Calu3 (cell line): ENCODE results near the gene FMOD. TPM values are rescaled to one million over a fixed set of nuclear protein-coding genes. Genes with fewer than 3 reads are reported as not detected.

Experiments used
- BruUV-seq: library from RNA; stranded (reverse); fragments of 400-500 nt; replicated peaks from 2 replicates; lab custom pipeline; 2021; lab: Mats Ljungman, UMichigan
- CTCF ChIA-PET: fragments of 300-600 bp; sonication (Branson Sonifier 250); formaldehyde crosslinking; loops from one replicate; lab custom pipeline; 2022; ENCODE audit warnings: antibody characterized with exemption; lab: Charles Lee
- DNase-seq: peaks from one replicate; pipeline ENCODE4 v3.0.0; 2022
- H3K27ac Mint-ChIP-seq: one replicate; pipeline ENCODE4 v1.8.0; 2022; ENCODE audit warnings: mixed read lengths; ENCODE audit not compliant: unreplicated experiment
- H3K27me3 Mint-ChIP-seq: one replicate; pipeline ENCODE4 v1.8.0; 2022; ENCODE audit warnings: mixed read lengths; ENCODE audit not compliant: unreplicated experiment
- H3K36me3 Mint-ChIP-seq: one replicate; pipeline ENCODE4 v1.8.0; 2022; ENCODE audit warnings: mild to moderate bottlenecking, moderate library complexity, mixed read lengths; ENCODE audit not compliant: insufficient read depth, unreplicated experiment
- H3K4me1 Mint-ChIP-seq: one replicate; pipeline ENCODE4 v1.8.0; 2022; ENCODE audit warnings: mild to moderate bottlenecking, low read depth, mixed read lengths; ENCODE audit not compliant: unreplicated experiment
- H3K4me3 Mint-ChIP-seq: one replicate; pipeline ENCODE4 v1.8.0; 2022; ENCODE audit warnings: mild to moderate bottlenecking, low read depth, moderate library complexity, mixed read lengths; ENCODE audit not compliant: unreplicated experiment
- H3K9me3 Mint-ChIP-seq: one replicate; pipeline ENCODE4 v1.8.0; 2022; ENCODE audit warnings: low read depth, mixed read lengths; ENCODE audit not compliant: unreplicated experiment
- intact Hi-C: fragments of 100-400 bp; cut with micrococcal nuclease; formaldehyde crosslinking; loops from one replicate; pipeline ENCODE4 v1.10.0; 2022; ENCODE audit not compliant: unreplicated experiment
- total RNA-seq: library from RNA; stranded (reverse); gene quantifications from 2 replicates; pipeline ENCODE4 v1.2.3, GENCODE V29; 2022
- TF ChIP-seq, protein P1 (sequence below): fragments of 200-600 bp; IDR thresholded peaks from one replicate; pipeline ENCODE4 v1.8.0; 2022; ENCODE audit warnings: antibody characterized with exemption; ENCODE audit not compliant: unreplicated experiment

The FMOD gene
- total RNA-seq, 1 experiment from 2014 or later: not detected

DNA sequence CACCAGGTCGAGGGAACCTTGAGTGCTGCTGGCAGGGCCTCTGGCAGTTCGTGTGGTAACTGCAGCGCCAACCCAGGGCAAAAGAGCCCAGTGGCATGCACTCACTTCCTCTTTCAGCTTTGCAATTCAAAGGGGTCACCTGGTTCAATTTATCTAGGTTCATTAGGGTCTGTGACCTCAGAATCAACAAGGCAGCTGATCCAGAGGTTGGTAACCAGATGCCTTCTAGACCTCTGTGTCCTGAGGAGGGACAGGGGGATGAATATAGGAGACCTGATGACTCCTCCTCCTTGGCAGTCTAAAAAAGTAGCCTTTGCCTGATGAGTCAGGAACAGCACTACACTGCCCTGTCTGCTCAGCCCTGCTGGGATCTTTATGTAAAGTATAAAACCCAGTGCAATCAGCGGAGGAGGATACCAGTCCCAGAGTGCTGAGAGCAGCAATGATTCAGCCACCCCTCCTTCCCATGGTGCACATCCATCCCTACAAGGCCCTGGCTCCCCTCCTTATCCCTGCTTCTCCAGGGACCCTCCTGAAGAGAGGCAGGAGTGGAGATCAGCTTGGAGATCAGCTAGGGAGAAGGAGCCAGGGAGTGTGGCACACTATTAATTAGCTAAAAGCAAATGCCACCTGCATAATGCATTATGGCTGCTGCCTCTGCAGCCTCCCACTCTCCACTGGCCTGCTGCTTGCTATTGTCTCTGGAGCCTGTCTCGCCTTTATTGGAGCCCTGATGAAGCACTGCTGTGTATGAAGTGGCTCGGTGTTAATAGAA is 11.2 kb upstream of the FMOD start:
- intact Hi-C loops: no loop called here
- TF ChIP-seq, protein P1, sequence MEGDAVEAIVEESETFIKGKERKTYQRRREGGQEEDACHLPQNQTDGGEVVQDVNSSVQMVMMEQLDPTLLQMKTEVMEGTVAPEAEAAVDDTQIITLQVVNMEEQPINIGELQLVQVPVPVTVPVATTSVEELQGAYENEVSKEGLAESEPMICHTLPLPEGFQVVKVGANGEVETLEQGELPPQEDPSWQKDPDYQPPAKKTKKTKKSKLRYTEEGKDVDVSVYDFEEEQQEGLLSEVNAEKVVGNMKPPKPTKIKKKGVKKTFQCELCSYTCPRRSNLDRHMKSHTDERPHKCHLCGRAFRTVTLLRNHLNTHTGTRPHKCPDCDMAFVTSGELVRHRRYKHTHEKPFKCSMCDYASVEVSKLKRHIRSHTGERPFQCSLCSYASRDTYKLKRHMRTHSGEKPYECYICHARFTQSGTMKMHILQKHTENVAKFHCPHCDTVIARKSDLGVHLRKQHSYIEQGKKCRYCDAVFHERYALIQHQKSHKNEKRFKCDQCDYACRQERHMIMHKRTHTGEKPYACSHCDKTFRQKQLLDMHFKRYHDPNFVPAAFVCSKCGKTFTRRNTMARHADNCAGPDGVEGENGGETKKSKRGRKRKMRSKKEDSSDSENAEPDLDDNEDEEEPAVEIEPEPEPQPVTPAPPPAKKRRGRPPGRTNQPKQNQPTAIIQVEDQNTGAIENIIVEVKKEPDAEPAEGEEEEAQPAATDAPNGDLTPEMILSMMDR: no peak
- CTCF ChIA-PET: no interaction called here
- no TSS peak for BruUV-seq
- DNase-seq: no peak
- no peak overlapping the region for H3K27ac Mint-ChIP-seq
- peaks cover 96% of the 10 kb centered on the region for H3K27me3 Mint-ChIP-seq
- H3K9me3 Mint-ChIP-seq: no peaks in the 10 kb centered on the region
- H3K4me3 Mint-ChIP-seq: no peak overlapping the region
- H3K4me1 Mint-ChIP-seq: no peaks in the 10 kb centered on the region
- H3K36me3 Mint-ChIP-seq: no peaks in the 10 kb centered on the region

DNA sequence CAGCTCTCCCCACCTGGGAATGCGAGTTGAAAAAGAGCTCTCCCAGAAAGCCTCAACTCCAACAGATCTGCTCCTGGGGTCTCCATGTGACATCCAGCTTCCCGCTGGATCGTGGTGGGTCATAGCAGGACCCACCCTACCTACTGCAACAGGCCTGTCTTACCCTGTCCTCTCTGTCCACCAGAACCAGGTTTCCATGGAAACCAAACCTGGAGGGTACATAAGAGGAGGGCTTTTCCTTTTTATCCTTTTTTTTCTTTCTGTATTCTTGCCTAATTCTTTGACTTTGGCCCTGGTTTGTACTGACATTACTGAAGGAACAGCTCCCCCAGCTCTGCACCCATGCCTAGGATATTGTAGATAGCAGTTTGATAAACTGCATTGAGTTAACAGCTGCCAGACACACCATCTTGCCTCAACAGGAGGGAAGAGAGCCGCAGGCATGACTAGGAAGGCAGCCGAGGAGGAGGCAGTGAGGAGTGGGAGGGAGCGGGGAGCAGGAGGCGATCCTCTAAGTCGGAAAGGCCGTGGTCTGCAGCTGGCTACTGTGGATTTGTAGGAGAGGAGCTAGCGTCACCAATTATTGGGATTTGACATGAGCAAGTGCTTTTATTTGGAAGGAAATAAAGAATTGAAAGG is 9.7 kb upstream of the FMOD start:
- no peaks in the 10 kb centered on the region for H3K4me1 Mint-ChIP-seq
- H3K27ac Mint-ChIP-seq: no peak overlapping the region
- H3K36me3 Mint-ChIP-seq: no peaks in the 10 kb centered on the region
- no peaks in the 10 kb centered on the region for H3K9me3 Mint-ChIP-seq
- BruUV-seq: no TSS peak
- intact Hi-C loops: no loop called here
- no peak overlapping the region for H3K4me3 Mint-ChIP-seq
- TF ChIP-seq, protein P1: no peak
- no peak for DNase-seq
- H3K27me3 Mint-ChIP-seq: peaks cover 96% of the 10 kb centered on the region
- CTCF ChIA-PET: interaction anchor here (0.6 to 1.1 kb wide), 2 partner anchors 18 to 316 kb away, joined by 3 read pairs; no protein-coding TSS in a partner anchor

DNA sequence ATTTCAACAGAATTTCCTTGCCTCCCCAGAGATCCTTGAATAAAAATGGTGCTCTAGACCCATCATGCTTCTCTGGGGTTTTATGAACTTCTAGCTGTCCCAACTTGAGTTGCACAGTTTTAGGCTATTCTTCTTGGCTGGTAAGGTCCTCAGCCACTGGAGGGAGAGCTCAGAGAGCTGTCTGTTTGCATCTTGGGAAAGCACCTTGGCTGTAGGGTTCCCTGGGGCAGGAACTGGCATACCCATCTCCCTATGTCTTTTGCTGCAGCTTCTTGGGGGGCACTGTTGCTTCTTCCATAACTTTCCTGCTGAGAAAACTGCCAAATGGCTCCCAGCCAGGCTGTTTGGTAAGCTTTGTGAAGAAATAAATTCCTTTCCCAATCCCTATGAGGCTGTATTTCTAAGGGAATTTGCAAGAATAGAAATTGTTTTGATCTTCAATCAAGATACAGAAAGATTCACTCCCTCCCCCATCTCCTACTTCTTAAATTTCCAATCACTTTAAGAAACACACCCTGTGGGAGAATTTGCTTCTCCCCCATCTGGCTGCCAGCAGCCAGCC is 8.2 kb upstream of the FMOD start:
- CTCF ChIA-PET: interaction anchor here (0.6 kb wide), 1 partner anchor 217 kb away, joined by 4 read pairs; no protein-coding TSS in a partner anchor
- H3K9me3 Mint-ChIP-seq: no peaks in the 10 kb centered on the region
- intact Hi-C loops: no loop called here
- peaks cover 96% of the 10 kb centered on the region for H3K27me3 Mint-ChIP-seq
- H3K4me1 Mint-ChIP-seq: no peaks in the 10 kb centered on the region
- H3K4me3 Mint-ChIP-seq: no peak overlapping the region
- DNase-seq: no peak
- no peaks in the 10 kb centered on the region for H3K36me3 Mint-ChIP-seq
- TF ChIP-seq, protein P1: no peak
- no TSS peak for BruUV-seq
- H3K27ac Mint-ChIP-seq: no peak overlapping the region

DNA sequence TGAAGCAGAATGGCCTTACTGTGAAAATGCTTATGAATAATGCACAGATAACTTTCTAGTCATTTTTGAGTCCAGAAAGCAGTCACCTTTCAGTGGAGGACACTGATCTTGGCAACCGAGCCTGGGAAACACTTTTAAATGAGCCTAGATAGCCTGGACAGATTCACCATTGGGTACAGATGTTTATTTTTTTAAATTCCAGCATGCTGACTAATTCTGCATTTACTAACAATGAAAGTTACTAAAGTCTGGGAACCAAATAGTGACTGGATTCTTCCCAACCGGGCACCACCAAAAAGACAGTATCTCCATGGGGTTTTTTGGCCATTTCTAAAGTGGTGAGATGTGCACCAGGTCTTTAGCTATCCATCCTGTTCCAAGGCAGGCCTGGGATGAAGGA is 3.3 kb upstream of the FMOD start:
- intact Hi-C loops: no loop called here
- no TSS peak for BruUV-seq
- Mint-ChIP-seq H3K4me3 (no peak overlapping the region), H3K27ac (no peak overlapping the region), H3K27me3 (peaks cover 100% of the 10 kb centered on the region), H3K9me3 (no peaks in the 10 kb centered on the region), H3K4me1 (no peaks in the 10 kb centered on the region), H3K36me3 (no peaks in the 10 kb centered on the region)
- no peak for DNase-seq
- CTCF ChIA-PET: no interaction called here
- TF ChIP-seq, protein P1: no peak
